Activated CD8-positive, alpha-beta memory T cell treated with anti-CD3 and anti-CD28 coated beads for 36 hours (primary cell): ENCODE measurements around the gene UBALD1. TPM values are rescaled to one million over a fixed set of nuclear protein-coding genes. Genes with fewer than 3 reads are reported as not detected.
"Not testable (repeated sequence)": the region's sequence is repeated elsewhere in the genome, so short reads cannot be mapped to it uniquely, and the experiment has no call there.

ENCODE experiments used
- CTCF ChIA-PET: fragments of 350-600 bp; sonication (Branson Sonifier 250); formaldehyde crosslinking; loops from one replicate; lab custom pipeline; 2021; ENCODE audit warnings: antibody characterized with exemption; lab: Charles Lee
- POLR2A ChIA-PET: fragments of 350-600 bp; sonication (Branson Sonifier 250); formaldehyde crosslinking; loops from one replicate; lab custom pipeline; 2021; ENCODE audit warnings: antibody characterized with exemption; lab: Charles Lee
- total RNA-seq, 2 experiments: library from RNA; stranded (reverse); gene quantifications; one replicate each; pipeline ENCODE4 v1.2.3, GENCODE V29; 2021

Gene UBALD1
- total RNA-seq, 2 experiments from 2014 or later = 19.5 to 21.0 TPM

- ChIA-PET CTCF (interaction anchor here (0.9 to 1.2 kb wide), 3 partner anchors 11 to 40 kb away, joined by 3 read pairs; no protein-coding TSS in a partner anchor), POLR2A (no interaction called here)
Observed at GRCh38 chr16:4588386-4588785, 26.3 kb downstream of the UBALD1 start.

GRCh38 chr16:4586291-4586690, 28.4 kb downstream of the UBALD1 start:
- POLR2A ChIA-PET = interaction anchor here (1.0 kb wide), 1 partner anchor 109 kb away, joined by 5 read pairs; no protein-coding TSS in a partner anchor

GRCh38 chr16:4583906-4584305, 30.8 kb downstream of the UBALD1 start:
- CTCF ChIA-PET = no interaction called here
- POLR2A ChIA-PET = no interaction called here

More at GRCh38 chr16:4586291-4586690, 28.4 kb downstream of the UBALD1 start:
- CTCF ChIA-PET = interaction anchor here (0.5 to 1.8 kb wide), 11 partner anchors 11 to 1378 kb away, joined by 3 to 6 read pairs (median 4); partner anchors contain the start of gene C16orf96

DNA sequence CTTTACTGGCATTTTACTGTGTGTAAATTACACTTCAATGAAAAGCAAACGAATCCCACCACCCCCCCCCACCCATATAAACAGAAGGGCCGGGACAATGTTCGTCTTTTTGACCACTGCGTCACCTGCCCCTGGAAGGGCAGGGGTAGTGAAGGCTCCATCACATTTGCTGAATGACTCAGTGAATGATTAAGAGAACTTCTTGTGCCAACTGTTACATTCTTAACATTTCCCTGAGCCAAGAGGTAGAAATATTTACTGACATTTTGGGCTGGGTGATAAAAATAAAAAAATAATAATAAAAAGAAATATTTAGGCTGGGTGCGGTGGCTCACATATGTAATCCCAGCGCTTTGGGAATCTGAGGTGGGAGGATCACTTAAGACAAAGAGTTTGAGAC, 34.4 kb downstream of the UBALD1 start:
- CTCF ChIA-PET = no interaction called here

GRCh38 chr16:4578961-4579530, 35.6 kb downstream of the UBALD1 start:
- CTCF ChIA-PET = interaction anchor here (0.6 to 1.1 kb wide), 2 partner anchors 63 to 78 kb away, joined by 3 read pairs; no protein-coding TSS in a partner anchor
- POLR2A ChIA-PET = no interaction called here

More for the DNA sequence above, 34.4 kb downstream of the UBALD1 start:
- POLR2A ChIA-PET = no interaction called here

GRCh38 chr16:4576008-4576407, 38.7 kb downstream of the UBALD1 start:
- POLR2A ChIA-PET = no interaction called here
- CTCF ChIA-PET = no interaction called here

- CTCF ChIA-PET = interaction anchor here (1.8 kb wide), 1 partner anchor 10 kb away, joined by 5 read pairs; no protein-coding TSS in a partner anchor
- POLR2A ChIA-PET = interaction anchor here (0.6 kb wide), 1 partner anchor 724 kb away, joined by 4 read pairs; no protein-coding TSS in a partner anchor
Observed at GRCh38 chr16:4574919-4575705, 39.6 kb downstream of the UBALD1 start.

GRCh38 chr16:4573926-4574325, 40.8 kb downstream of the UBALD1 start:
- POLR2A ChIA-PET = not testable (repeated sequence)

GRCh38 chr16:4572715-4573114, 42.0 kb downstream of the UBALD1 start:
- POLR2A ChIA-PET = interaction anchor here (0.7 kb wide), 1 partner anchor 40 kb away, joined by 3 read pairs; no protein-coding TSS in a partner anchor
- CTCF ChIA-PET = interaction anchor here (0.9 to 1.3 kb wide), 2 partner anchors 10 to 13 kb away, joined by 3 to 4 read pairs; no protein-coding TSS in a partner anchor

More at GRCh38 chr16:4573926-4574325, 40.8 kb downstream of the UBALD1 start:
- CTCF ChIA-PET = interaction anchor here (1.8 kb wide), 1 partner anchor 12 kb away, joined by 5 read pairs; no protein-coding TSS in a partner anchor

DNA sequence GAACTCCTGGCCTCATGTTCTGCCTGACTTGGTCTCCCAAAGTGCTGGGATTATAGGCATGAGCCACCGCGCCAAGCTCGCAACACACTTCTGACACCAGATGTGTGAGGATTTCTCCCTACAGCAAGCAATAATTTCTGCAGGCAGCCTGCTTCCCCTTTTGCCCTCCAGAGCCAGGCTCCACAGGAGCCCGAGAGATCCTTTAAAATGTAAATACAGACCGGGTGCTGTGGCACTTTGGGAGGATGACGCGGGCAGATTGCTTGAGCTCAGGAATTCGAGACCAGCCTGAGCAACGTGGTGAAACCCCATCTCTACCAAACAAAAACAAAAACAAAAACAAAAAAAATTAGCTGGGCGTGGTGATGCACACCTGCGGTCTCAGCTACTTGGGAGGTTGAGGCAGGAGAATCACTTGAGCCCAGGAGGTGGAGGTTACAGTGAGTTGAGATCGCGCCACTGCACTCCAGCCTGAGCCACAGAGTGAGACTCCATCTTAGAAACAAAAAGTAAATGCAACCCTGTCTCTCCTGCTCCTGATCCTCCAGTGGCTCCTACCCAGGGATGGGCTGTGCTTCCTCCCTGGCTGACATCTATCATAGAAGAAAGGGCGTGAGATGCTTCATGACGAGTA, 43.9 kb downstream of the UBALD1 start:
- CTCF ChIA-PET = no interaction called here
- POLR2A ChIA-PET = no interaction called here

DNA sequence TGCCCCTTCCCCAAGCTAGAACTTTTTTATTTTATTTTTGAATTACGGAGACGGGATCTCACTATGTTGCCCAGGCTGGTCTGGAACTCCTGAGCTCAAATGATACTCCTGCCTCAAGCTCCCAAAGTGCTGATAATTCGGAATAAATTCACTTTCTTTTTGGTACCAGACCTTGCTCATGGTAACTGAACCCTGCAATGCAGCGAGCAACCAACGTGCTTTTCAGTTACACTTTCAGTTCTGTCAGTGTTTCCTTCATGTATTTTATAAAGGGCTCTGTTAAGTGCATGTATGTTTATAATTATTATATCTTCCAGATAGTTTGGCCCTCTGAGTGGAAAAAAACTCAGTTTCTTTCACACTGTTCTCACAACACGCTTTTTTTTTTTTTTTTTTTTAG, 44.6 kb downstream of the UBALD1 start:
- ChIA-PET POLR2A (no interaction called here), CTCF (interaction anchor here (0.7 kb wide), 1 partner anchor 92 kb away, joined by 3 read pairs; no protein-coding TSS in a partner anchor)

DNA sequence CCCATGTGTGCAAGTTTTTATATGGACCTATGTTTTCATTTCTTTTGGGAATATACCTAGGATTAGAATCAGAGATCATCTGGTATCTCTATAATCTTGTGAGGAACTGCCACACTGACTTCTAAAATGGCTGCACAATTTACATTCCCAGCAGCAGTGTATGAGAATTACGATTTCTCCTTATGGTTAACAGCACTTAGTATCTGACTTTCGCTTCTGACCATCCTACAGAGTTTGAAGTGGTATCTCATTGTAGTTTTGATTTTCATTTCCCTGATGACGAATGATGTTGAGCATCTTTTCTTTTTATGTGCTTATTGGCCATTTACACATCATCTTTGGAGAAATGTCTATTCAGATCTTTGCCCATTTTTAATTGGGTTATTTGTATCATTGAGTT, 48.5 kb downstream of the UBALD1 start:
- ChIA-PET POLR2A (no interaction called here), CTCF (no interaction called here)

- POLR2A ChIA-PET = no interaction called here
- CTCF ChIA-PET = interaction anchor here (0.9 kb wide), 1 partner anchor 50 kb away, joined by 3 read pairs; the partner anchor contains the start of gene UBALD1
Observed at GRCh38 chr16:4564661-4565267, 49.9 kb downstream of the UBALD1 start.

- POLR2A ChIA-PET = interaction anchor here (0.6 kb wide), 1 partner anchor 241 kb away, joined by 3 read pairs; the partner anchor contains the start of gene ROGDI
Observed at GRCh38 chr16:4561596-4561995, 53.1 kb downstream of the UBALD1 start.

More at GRCh38 chr16:4561596-4561995, 53.1 kb downstream of the UBALD1 start:
- CTCF ChIA-PET = no interaction called here

Other genes starting within 250 kb of the UBALD1 start
- gene VASN, start 243.0 kb downstream of the UBALD1 start, total RNA-seq = under 1 TPM; 0.13 TPM
- gene CORO7, start 198.3 kb downstream of the UBALD1 start, total RNA-seq = 10 to 100 TPM; 80.2 to 86.3 TPM
- 100 to 1,000 TPM; 109 to 111 TPM for gene DNAJA3, start 189.0 kb downstream of the UBALD1 start, total RNA-seq
- 10 to 100 TPM; 67.8 to 70.8 TPM for gene NMRAL1, start 140.3 kb downstream of the UBALD1 start, total RNA-seq
- 10 to 100 TPM; 92.9 to 94.6 TPM for gene HMOX2, start 138.5 kb downstream of the UBALD1 start, total RNA-seq
- 10 to 100 TPM; 38.7 to 39.3 TPM for gene CDIP1, start 76.1 kb downstream of the UBALD1 start, total RNA-seq
- under 1 TPM; 0.08 to 0.11 TPM for gene C16orf96, start 58.5 kb downstream of the UBALD1 start, total RNA-seq
- 10 to 100 TPM; 61.9 to 64.2 TPM for gene MGRN1, start 9.9 kb upstream of the UBALD1 start, total RNA-seq
- 10 to 100 TPM; 34.0 to 34.4 TPM for gene NUDT16L1, start 78.7 kb upstream of the UBALD1 start, total RNA-seq
- 10 to 100 TPM; 16.3 to 17.3 TPM for gene ANKS3, start 119.4 kb upstream of the UBALD1 start, total RNA-seq
- gene DNAAF8, start 119.6 kb upstream of the UBALD1 start, total RNA-seq = under 1 TPM; 0.25 to 0.32 TPM
- gene ZNF500, start 152.3 kb upstream of the UBALD1 start, total RNA-seq = 10 to 100 TPM in 1 of 2 experiments, 1 to 10 TPM in 1; 10.0 to 12.0 TPM
- not detected for gene SEPTIN12, start 173.5 kb upstream of the UBALD1 start, total RNA-seq
- not detected for gene SMIM22, start 180.5 kb upstream of the UBALD1 start, total RNA-seq
- 1 to 10 TPM; 4.8 to 5.4 TPM for gene ROGDI, start 187.7 kb upstream of the UBALD1 start, total RNA-seq
- gene GLYR1, start 232.4 kb upstream of the UBALD1 start, total RNA-seq = 100 to 1,000 TPM; 101 to 105 TPM
- gene UBN1, start 232.6 kb upstream of the UBALD1 start, total RNA-seq = 10 to 100 TPM; 36.7 to 38.9 TPM